Measurements from ENCODE around the gene FOXJ3.

DNA sequence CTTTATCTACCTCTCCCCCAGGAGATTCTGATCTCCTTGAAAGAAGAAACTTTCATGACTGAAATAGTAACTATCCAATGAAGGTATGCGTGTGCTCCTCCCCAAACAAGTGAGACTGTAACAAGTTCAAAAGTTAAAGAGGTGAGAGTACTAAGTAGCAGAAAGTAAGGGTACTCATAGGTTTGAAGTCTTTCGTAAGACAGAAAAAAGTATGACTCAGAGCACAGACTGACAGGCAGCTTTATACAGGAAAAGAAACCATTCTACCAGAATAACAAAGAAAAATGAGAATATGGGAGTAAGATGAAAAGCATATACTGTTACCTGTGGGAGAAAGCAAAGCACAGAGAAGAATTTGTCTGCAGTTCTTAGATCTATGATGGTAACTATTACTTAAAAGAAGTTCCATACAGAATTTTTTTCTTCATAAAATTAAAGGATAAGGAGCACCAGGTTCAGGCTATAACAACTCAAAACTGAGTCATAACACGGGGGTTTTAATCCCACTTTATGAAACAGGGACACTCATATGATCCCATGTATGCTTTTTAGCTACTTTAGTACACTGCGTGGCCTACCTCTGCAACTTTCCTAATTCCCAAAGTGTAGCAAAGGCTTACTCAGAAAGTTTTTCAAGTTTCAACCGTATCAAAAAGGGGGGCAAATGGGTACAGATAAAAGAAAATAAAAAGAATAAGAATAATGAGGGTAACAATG, 52.0 kb downstream of the FOXJ3 start:
- no peak for TF ChIP-seq SIRT6 (IDR thresholded peaks at IDR 0.05; ENCODE audit: low read length)
- TF ChIP-seq POLR2A (IDR thresholded peaks at IDR 0.05; ENCODE audit: control extremely low read depth in 1 of 2, low read depth in 2 of 2, low read length in 2 of 2), result no peak

Measured in H1 (cell line).